ENCODE results near the gene SLC16A2.

SLC16A2 gene

GRCh38 chrX:74421036-74421739, at the start of gene SLC16A2:
Gene SLC16A2, plus strand, starts transcription at chrX:74421493. Its CDS starts 145 bp downstream, at chrX:74421638.
- H3K9me3 ChIP-seq (ENCODE audit: insufficient read depth, low read depth, low read length), result no peaks in the 10 kb centered on the region
- H3K4me1 ChIP-seq (ENCODE audit: insufficient read depth, low read length), result no peaks in the 10 kb centered on the region; the same call in 1 of the 2 replicates
- H3K9ac ChIP-seq (ENCODE audit: low read depth, low read length), result peak within 1 kb of the TSS; percentile 78; the same call in 1 of the 2 replicates
- H3K27me3 ChIP-seq (ENCODE audit: insufficient read depth, low read length), result peaks cover 23% of the 10 kb centered on the region
- H3K4me3 ChIP-seq (ENCODE audit: low read length), result peak within 1 kb of the TSS; percentile 65
- no peaks in the 10 kb centered on the region for H3K36me3 ChIP-seq (ENCODE audit: insufficient read depth, low read depth, low read length)
- H3K27ac ChIP-seq (ENCODE audit: low read length), result no peak within 1 kb of the TSS

GRCh38 chrX:74372272-74372671, 49.0 kb upstream of the SLC16A2 start:
- H3K27ac ChIP-seq (ENCODE audit: low read length), result no peak overlapping the region
- no peak overlapping the region for H3K9ac ChIP-seq (ENCODE audit: low read depth, low read length)
- no peaks in the 10 kb centered on the region for H3K36me3 ChIP-seq (ENCODE audit: insufficient read depth, low read depth, low read length)
- no peaks in the 10 kb centered on the region for H3K27me3 ChIP-seq (ENCODE audit: insufficient read depth, low read length)
- H3K4me3 ChIP-seq (ENCODE audit: low read length), result no peak overlapping the region
- no peaks in the 10 kb centered on the region for H3K4me1 ChIP-seq (ENCODE audit: insufficient read depth, low read length)
- H3K9me3 ChIP-seq (ENCODE audit: insufficient read depth, low read depth, low read length), result no peaks in the 10 kb centered on the region

- H3K4me1 ChIP-seq (ENCODE audit: insufficient read depth, low read length), result no peaks in the 10 kb centered on the region
- no peaks in the 10 kb centered on the region for H3K27me3 ChIP-seq (ENCODE audit: insufficient read depth, low read length)
- H3K27ac ChIP-seq (ENCODE audit: low read length), result no peak overlapping the region
- H3K9me3 ChIP-seq (ENCODE audit: insufficient read depth, low read depth, low read length), result no peaks in the 10 kb centered on the region
- H3K9ac ChIP-seq (ENCODE audit: low read depth, low read length), result no peak overlapping the region
- no peak overlapping the region for H3K4me3 ChIP-seq (ENCODE audit: low read length)
- H3K36me3 ChIP-seq (ENCODE audit: insufficient read depth, low read depth, low read length), result no peaks in the 10 kb centered on the region
These were observed 44.0 kb upstream of the SLC16A2 start for GRCh38 chrX:74377282-74377681.

GRCh38 chrX:74382613-74383012, 38.7 kb upstream of the SLC16A2 start:
- no peaks in the 10 kb centered on the region for H3K4me1 ChIP-seq (ENCODE audit: insufficient read depth, low read length)
- H3K27ac ChIP-seq (ENCODE audit: low read length), result no peak overlapping the region
- no peak overlapping the region for H3K4me3 ChIP-seq (ENCODE audit: low read length)
- no peaks in the 10 kb centered on the region for H3K36me3 ChIP-seq (ENCODE audit: insufficient read depth, low read depth, low read length)
- no peaks in the 10 kb centered on the region for H3K27me3 ChIP-seq (ENCODE audit: insufficient read depth, low read length)
- H3K9me3 ChIP-seq (ENCODE audit: insufficient read depth, low read depth, low read length), result no peaks in the 10 kb centered on the region
- H3K9ac ChIP-seq (ENCODE audit: low read depth, low read length), result no peak overlapping the region

GRCh38 chrX:74383611-74384010, 37.7 kb upstream of the SLC16A2 start:
- Histone ChIP-seq H3K36me3 (ENCODE audit: insufficient read depth, low read depth, low read length) (no peaks in the 10 kb centered on the region), H3K9me3 (ENCODE audit: insufficient read depth, low read depth, low read length) (no peaks in the 10 kb centered on the region), H3K27ac (ENCODE audit: low read length) (no peak overlapping the region), H3K9ac (ENCODE audit: low read depth, low read length) (no peak overlapping the region), H3K4me1 (ENCODE audit: insufficient read depth, low read length) (no peaks in the 10 kb centered on the region), H3K4me3 (ENCODE audit: low read length) (no peak overlapping the region), H3K27me3 (ENCODE audit: insufficient read depth, low read length) (no peaks in the 10 kb centered on the region)

- Histone ChIP-seq H3K9me3 (ENCODE audit: insufficient read depth, low read depth, low read length) (no peaks in the 10 kb centered on the region), H3K27me3 (ENCODE audit: insufficient read depth, low read length) (no peaks in the 10 kb centered on the region), H3K4me3 (ENCODE audit: low read length) (no peak overlapping the region), H3K9ac (ENCODE audit: low read depth, low read length) (no peak overlapping the region), H3K27ac (ENCODE audit: low read length) (no peak overlapping the region), H3K4me1 (ENCODE audit: insufficient read depth, low read length) (no peaks in the 10 kb centered on the region), H3K36me3 (ENCODE audit: insufficient read depth, low read depth, low read length) (no peaks in the 10 kb centered on the region)
These were observed 32.1 kb upstream of the SLC16A2 start for GRCh38 chrX:74389016-74389722.

- no peak overlapping the region for H3K4me3 ChIP-seq (ENCODE audit: low read length)
- H3K9ac ChIP-seq (ENCODE audit: low read depth, low read length), result no peak overlapping the region
- H3K36me3 ChIP-seq (ENCODE audit: insufficient read depth, low read depth, low read length), result no peaks in the 10 kb centered on the region
- no peaks in the 10 kb centered on the region for H3K9me3 ChIP-seq (ENCODE audit: insufficient read depth, low read depth, low read length)
- H3K4me1 ChIP-seq (ENCODE audit: insufficient read depth, low read length), result no peaks in the 10 kb centered on the region
- H3K27me3 ChIP-seq (ENCODE audit: insufficient read depth, low read length), result no peaks in the 10 kb centered on the region
- H3K27ac ChIP-seq (ENCODE audit: low read length), result no peak overlapping the region
These were observed 25.7 kb upstream of the SLC16A2 start for GRCh38 chrX:74395556-74395955.

- Histone ChIP-seq H3K27me3 (ENCODE audit: insufficient read depth, low read length) (no peaks in the 10 kb centered on the region), H3K36me3 (ENCODE audit: insufficient read depth, low read depth, low read length) (no peaks in the 10 kb centered on the region), H3K27ac (ENCODE audit: low read length) (no peak overlapping the region), H3K9ac (ENCODE audit: low read depth, low read length) (no peak overlapping the region), H3K4me1 (ENCODE audit: insufficient read depth, low read length) (no peaks in the 10 kb centered on the region), H3K4me3 (ENCODE audit: low read length) (no peak overlapping the region), H3K9me3 (ENCODE audit: insufficient read depth, low read depth, low read length) (no peaks in the 10 kb centered on the region)
These were observed 15.3 kb upstream of the SLC16A2 start for GRCh38 chrX:74405973-74406489.

- Histone ChIP-seq H3K27ac (ENCODE audit: low read length) (no peak overlapping the region), H3K4me3 (ENCODE audit: low read length) (no peak overlapping the region), H3K9me3 (ENCODE audit: insufficient read depth, low read depth, low read length) (no peaks in the 10 kb centered on the region), H3K36me3 (ENCODE audit: insufficient read depth, low read depth, low read length) (no peaks in the 10 kb centered on the region), H3K27me3 (ENCODE audit: insufficient read depth, low read length) (no peaks in the 10 kb centered on the region), H3K4me1 (ENCODE audit: insufficient read depth, low read length) (no peaks in the 10 kb centered on the region), H3K9ac (ENCODE audit: low read depth, low read length) (no peak overlapping the region)
These were observed 13.0 kb upstream of the SLC16A2 start for GRCh38 chrX:74408304-74408703.

- H3K27ac ChIP-seq (ENCODE audit: low read length), result no peak overlapping the region
- H3K4me3 ChIP-seq (ENCODE audit: low read length), result peak overlapping the region; percentile 65
- H3K27me3 ChIP-seq (ENCODE audit: insufficient read depth, low read length), result peaks cover 23% of the 10 kb centered on the region
- H3K9me3 ChIP-seq (ENCODE audit: insufficient read depth, low read depth, low read length), result no peaks in the 10 kb centered on the region
- no peaks in the 10 kb centered on the region for H3K36me3 ChIP-seq (ENCODE audit: insufficient read depth, low read depth, low read length)
- H3K9ac ChIP-seq (ENCODE audit: low read depth, low read length), result peak overlapping the region; percentile 51; the same call in 1 of the 2 replicates
- no peaks in the 10 kb centered on the region; the same call in 1 of the 2 replicates for H3K4me1 ChIP-seq (ENCODE audit: insufficient read depth, low read length)
These were observed 1.5 kb upstream of the SLC16A2 start for GRCh38 chrX:74419864-74420195.

- no peaks in the 10 kb centered on the region for H3K9me3 ChIP-seq (ENCODE audit: insufficient read depth, low read depth, low read length)
- no peak overlapping the region for H3K27ac ChIP-seq (ENCODE audit: low read length)
These were observed 877 bp upstream of the SLC16A2 start for GRCh38 chrX:74420196-74421035.

More at GRCh38 chrX:74420196-74421035, 877 bp upstream of the SLC16A2 start:
- Histone ChIP-seq H3K9ac (ENCODE audit: low read depth, low read length) (peak overlapping the region; percentile 51; the same call in 1 of the 2 replicates), H3K36me3 (ENCODE audit: insufficient read depth, low read depth, low read length) (no peaks in the 10 kb centered on the region), H3K27me3 (ENCODE audit: insufficient read depth, low read length) (peaks cover 23% of the 10 kb centered on the region), H3K4me3 (ENCODE audit: low read length) (peak overlapping the region; percentile 65), H3K4me1 (ENCODE audit: insufficient read depth, low read length) (no peaks in the 10 kb centered on the region; the same call in 1 of the 2 replicates)

Data from iPS-20b (cell line).